NB4 (cell line): ENCODE data around the gene OGFRL1.

ENCODE experiments used
- CTCF ChIP-seq: IDR thresholded peaks from one replicate; pipeline ENCODE4 v1.5.1; 2012; ENCODE audit warnings: low read depth, low read length
- MYC ChIP-seq: IDR thresholded peaks from 2 replicates; pipeline ENCODE4 v1.6.1; 2011; ENCODE audit warnings: low read depth, low read length
- POLR2A ChIP-seq: IDR thresholded peaks from 2 replicates; pipeline ENCODE4 v1.6.1; 2011; ENCODE audit warnings: mild to moderate bottlenecking; ENCODE audit not compliant: insufficient read length; ENCODE audit errors: extremely low read depth
- TF ChIP-seq, protein P1 (sequence below): IDR thresholded peaks from 2 replicates; pipeline ENCODE4 v1.6.1; 2011; ENCODE audit warnings: low read depth, low read length

DNA sequence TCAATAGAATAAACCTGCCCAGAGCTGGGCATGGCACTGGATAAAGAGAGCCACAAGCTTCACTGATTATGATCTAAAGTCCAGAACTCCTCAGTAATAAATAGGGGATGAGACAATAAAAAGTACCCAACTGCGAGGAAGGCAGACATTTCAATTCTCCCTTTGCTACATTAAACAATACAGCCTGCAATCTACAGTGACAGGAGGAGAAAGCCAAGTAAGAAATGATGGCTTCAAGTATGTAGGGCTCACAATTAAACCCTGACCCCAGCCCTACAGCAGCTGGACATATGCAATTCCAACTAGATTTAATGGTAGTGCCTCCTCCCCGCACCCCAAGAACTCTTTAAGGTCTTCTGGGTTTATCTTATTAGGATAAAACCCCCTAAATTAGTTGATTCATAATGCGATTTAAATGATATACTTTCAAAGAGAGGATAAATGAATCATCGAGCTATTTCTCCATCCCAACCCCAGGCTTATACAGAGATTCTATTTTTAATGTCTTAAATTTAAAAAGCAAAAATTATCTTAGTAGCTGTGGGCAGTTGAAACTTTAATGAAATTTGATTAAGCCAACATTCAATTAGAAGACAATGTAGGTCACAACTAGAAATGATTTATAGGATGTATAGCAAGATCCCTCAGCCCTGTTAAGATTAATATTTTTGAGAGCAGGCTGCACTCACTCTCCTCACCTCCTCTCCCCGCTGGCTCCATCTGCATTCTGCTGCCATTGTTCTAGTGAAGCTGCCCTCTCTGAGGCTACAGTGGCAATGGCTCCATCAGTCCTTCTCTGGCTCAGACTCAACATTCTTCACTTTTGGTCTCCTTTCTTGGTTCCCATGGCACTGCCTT lies 57.1 kb downstream of the OGFRL1 start:
- TF ChIP-seq MYC (no peak), CTCF (no peak), POLR2A (no peak)
- TF ChIP-seq, protein P1, sequence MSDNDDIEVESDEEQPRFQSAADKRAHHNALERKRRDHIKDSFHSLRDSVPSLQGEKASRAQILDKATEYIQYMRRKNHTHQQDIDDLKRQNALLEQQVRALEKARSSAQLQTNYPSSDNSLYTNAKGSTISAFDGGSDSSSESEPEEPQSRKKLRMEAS = no peak
